ENCODE results near the gene SPHK1. TPM values are rescaled to one million over a fixed set of nuclear protein-coding genes. Genes with fewer than 3 reads are reported as not detected.

SPHK1 gene
- total RNA-seq, 1 donor from 2014 or later, result 3.1 TPM

DNA sequence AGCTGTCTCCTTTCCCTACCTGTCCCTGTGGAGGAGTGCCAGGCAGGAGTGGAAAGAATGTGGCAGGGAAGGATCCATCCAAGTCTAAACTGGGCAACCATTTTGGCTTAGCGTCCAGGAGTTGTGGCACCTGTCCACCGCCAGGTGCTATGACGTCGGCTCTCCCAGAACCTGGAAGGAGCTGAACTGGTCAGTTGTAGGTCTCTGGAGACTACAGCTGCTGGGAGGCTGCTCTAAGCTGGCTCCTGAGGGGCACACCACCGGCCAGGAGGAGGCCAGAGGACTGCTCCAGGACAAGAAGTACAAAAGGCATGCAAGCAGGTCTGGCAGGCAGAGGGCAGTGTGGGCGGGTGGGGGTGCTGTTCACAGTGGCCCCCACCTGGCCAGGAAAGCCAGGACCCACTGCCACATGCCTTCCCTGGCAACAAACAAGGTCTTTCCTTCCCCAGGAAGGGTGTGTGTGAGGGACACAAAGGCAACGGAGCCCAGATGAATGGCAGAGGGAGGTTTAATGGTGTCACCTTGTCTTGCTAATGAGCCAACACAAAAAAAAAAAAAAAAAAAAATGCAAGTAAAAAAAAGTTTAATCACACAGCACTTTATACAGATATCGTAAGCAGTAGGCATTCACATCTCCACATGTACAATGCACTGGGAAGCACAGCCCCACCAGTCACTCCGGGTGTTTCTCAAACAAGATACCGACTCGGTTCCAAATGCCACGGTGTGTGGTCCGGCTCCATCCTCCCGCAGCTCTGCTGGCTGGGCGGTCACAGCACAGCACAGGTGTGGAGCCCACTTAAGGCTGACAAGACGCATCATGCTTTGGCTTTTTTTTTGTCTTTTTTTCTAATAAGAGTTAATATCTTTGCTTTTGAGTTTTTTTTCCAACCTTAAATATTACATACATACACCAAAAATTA lies 4.8 kb downstream of the SPHK1 start:
- no peak for DNase-seq
- Mint-ChIP-seq H3K4me3 (ENCODE audit: unreplicated experiment) (no peak overlapping the region), H3K27me3 (ENCODE audit: unreplicated experiment) (peaks cover 11% of the 10 kb centered on the region), H3K4me1 (ENCODE audit: low read depth, unreplicated experiment) (peaks cover 19% of the 10 kb centered on the region), H3K27ac (ENCODE audit: unreplicated experiment) (no peak overlapping the region), H3K9me3 (ENCODE audit: unreplicated experiment) (peaks cover 6% of the 10 kb centered on the region), H3K36me3 (ENCODE audit: unreplicated experiment) (no peaks in the 10 kb centered on the region)
- TF ChIP-seq, protein P1, sequence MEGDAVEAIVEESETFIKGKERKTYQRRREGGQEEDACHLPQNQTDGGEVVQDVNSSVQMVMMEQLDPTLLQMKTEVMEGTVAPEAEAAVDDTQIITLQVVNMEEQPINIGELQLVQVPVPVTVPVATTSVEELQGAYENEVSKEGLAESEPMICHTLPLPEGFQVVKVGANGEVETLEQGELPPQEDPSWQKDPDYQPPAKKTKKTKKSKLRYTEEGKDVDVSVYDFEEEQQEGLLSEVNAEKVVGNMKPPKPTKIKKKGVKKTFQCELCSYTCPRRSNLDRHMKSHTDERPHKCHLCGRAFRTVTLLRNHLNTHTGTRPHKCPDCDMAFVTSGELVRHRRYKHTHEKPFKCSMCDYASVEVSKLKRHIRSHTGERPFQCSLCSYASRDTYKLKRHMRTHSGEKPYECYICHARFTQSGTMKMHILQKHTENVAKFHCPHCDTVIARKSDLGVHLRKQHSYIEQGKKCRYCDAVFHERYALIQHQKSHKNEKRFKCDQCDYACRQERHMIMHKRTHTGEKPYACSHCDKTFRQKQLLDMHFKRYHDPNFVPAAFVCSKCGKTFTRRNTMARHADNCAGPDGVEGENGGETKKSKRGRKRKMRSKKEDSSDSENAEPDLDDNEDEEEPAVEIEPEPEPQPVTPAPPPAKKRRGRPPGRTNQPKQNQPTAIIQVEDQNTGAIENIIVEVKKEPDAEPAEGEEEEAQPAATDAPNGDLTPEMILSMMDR (IDR thresholded peaks at IDR 0.05; ENCODE audit: partially characterized antibody, unreplicated experiment), result no peak

DNA sequence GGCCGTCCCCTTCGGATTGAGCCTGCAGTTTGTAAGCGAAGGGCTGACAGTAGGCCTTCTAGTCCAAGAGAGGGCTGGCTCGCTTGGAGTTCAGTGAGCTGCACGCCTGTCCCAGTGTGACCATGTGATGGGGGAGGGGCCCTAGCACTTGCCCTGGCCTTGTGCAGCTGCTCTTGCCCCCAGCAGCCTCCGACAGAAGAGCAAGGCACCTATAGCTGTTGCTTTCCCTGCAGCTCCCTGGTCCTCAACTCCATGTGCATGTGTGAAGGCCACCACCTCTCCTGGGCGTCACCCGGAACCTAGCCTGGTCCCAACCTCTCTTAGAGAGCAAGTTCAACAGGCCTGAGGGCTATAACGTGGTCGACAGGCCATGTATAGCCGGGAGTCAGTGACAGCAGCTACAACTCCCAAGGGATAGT lies 5.6 kb downstream of the SPHK1 start:
- Mint-ChIP-seq H3K36me3 (ENCODE audit: unreplicated experiment) (no peaks in the 10 kb centered on the region), H3K4me3 (ENCODE audit: unreplicated experiment) (no peak overlapping the region), H3K9me3 (ENCODE audit: unreplicated experiment) (peaks cover 6% of the 10 kb centered on the region), H3K4me1 (ENCODE audit: low read depth, unreplicated experiment) (peaks cover 20% of the 10 kb centered on the region), H3K27me3 (ENCODE audit: unreplicated experiment) (peaks cover 11% of the 10 kb centered on the region), H3K27ac (ENCODE audit: unreplicated experiment) (peak overlapping the region; percentile 52)
- TF ChIP-seq, protein P1 (IDR thresholded peaks at IDR 0.05; ENCODE audit: partially characterized antibody, unreplicated experiment), result no peak
- DNase-seq, result peak; percentile 63

DNA sequence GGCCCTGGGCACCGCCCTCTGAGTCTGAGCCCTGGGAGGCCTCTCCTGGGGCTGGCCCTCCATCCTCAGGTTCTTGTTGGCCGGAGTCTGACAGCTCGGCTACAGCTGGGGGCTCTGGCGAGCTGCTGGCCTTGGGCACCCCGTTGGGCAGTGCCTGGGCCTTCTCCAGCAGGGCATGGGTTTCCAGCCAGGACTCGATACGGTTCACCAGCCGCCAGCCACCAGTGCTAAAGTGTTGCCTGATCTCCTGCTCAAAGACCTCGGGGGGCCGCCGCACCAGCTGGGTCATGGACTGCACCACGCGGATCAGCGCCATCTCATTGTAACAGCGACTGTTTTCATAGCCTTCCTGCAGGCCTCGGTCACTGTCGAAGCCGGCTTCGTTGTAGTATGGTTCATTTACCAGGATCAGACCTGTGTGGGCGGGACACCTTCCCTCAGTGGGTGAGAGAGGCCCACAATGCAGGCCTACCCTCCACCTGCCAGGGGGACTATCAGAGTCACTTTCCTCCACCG lies 6.8 kb downstream of the SPHK1 start:
- peaks cover 20% of the 10 kb centered on the region for H3K4me1 Mint-ChIP-seq (ENCODE audit: low read depth, unreplicated experiment)
- H3K27ac Mint-ChIP-seq (ENCODE audit: unreplicated experiment), result no peak overlapping the region
- peaks cover 6% of the 10 kb centered on the region for H3K9me3 Mint-ChIP-seq (ENCODE audit: unreplicated experiment)
- no peak overlapping the region for H3K4me3 Mint-ChIP-seq (ENCODE audit: unreplicated experiment)
- DNase-seq, result no peak
- H3K36me3 Mint-ChIP-seq (ENCODE audit: unreplicated experiment), result no peaks in the 10 kb centered on the region
- peaks cover 10% of the 10 kb centered on the region for H3K27me3 Mint-ChIP-seq (ENCODE audit: unreplicated experiment)
- TF ChIP-seq, protein P1 (IDR thresholded peaks at IDR 0.05; ENCODE audit: partially characterized antibody, unreplicated experiment), result no peak

DNA sequence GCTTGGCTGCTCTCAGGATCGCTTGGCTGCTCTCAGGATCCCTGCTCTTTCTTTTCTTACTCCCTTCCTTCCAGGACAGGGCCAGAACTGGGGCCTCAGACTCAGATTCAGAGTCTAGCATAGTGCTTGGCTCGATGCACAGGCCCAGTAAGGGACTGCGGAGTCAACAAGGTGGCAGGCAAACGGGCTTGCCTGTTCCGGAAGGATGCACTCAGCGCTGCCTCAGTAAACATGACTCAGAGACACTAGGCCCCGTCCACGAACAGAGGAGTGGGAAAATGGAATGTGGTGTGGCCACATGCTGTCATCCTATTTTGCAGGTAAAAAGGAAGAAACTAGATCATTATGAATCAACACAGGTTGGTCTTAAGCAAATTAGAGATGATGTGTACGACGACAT lies 9.8 kb downstream of the SPHK1 start:
- Mint-ChIP-seq H3K4me3 (ENCODE audit: unreplicated experiment) (no peak overlapping the region), H3K36me3 (ENCODE audit: unreplicated experiment) (no peaks in the 10 kb centered on the region), H3K4me1 (ENCODE audit: low read depth, unreplicated experiment) (peaks cover 17% of the 10 kb centered on the region), H3K27me3 (ENCODE audit: unreplicated experiment) (peaks cover 11% of the 10 kb centered on the region), H3K27ac (ENCODE audit: unreplicated experiment) (no peak overlapping the region), H3K9me3 (ENCODE audit: unreplicated experiment) (no peaks in the 10 kb centered on the region)
- no peak for DNase-seq
- TF ChIP-seq, protein P1 (IDR thresholded peaks at IDR 0.05; ENCODE audit: partially characterized antibody, unreplicated experiment), result no peak

DNA sequence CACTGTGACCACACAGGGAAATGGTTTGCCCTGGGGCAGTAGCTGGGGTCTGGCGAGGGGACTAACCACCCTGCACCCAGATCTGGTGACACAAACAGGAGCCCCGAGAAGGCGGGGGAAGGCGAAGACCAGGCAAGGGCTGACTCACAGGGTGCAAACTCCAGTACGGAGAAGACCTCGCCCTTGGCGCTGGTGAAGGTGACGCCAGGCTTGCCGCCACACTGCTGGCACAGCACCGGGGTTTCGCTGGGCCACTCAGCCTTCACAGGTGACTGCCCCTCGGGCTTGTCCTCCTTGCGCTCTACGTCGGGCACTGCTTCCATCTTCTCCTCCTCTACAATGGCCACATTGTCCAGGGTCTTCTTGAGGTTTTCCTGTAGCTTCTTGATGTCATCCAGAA lies 11.6 kb downstream of the SPHK1 start:
- Mint-ChIP-seq H3K27me3 (ENCODE audit: unreplicated experiment) (peaks cover 9% of the 10 kb centered on the region), H3K9me3 (ENCODE audit: unreplicated experiment) (peaks cover 5% of the 10 kb centered on the region), H3K4me3 (ENCODE audit: unreplicated experiment) (no peak overlapping the region), H3K4me1 (ENCODE audit: low read depth, unreplicated experiment) (peaks cover 7% of the 10 kb centered on the region), H3K27ac (ENCODE audit: unreplicated experiment) (no peak overlapping the region), H3K36me3 (ENCODE audit: unreplicated experiment) (no peaks in the 10 kb centered on the region)
- DNase-seq, result no peak
- TF ChIP-seq, protein P1 (IDR thresholded peaks at IDR 0.05; ENCODE audit: partially characterized antibody, unreplicated experiment), result no peak

Measured in glutamatergic neuron (in vitro differentiated cells).